Esophagus (tissue), 2 donors: Measurements from ENCODE around the gene PPFIBP1. TPM values are rescaled to one million over a fixed set of nuclear protein-coding genes. Genes with fewer than 3 reads are reported as not detected.

Experiments used
- H3K27ac ChIP-seq, 2 donors: one replicate each; pipeline ENCODE4 v1.5.1; 2013; ENCODE audit warnings: low read depth in 2 of 2, mild to moderate bottlenecking in 2 of 2, inconsistent platforms in 1 of 2, low read length in 1 of 2, moderate library complexity in 1 of 2
- H3K27me3 ChIP-seq, 2 donors: one replicate each; pipeline ENCODE4 v1.6.1; 2013; ENCODE audit warnings: low read length in 2 of 2, control low read depth in 1 of 2, mild to moderate bottlenecking in 1 of 2; ENCODE audit not compliant: insufficient read depth in 2 of 2, control insufficient read depth in 1 of 2
- H3K36me3 ChIP-seq, 2 donors: one replicate each; pipeline ENCODE4 v1.6.1; 2013; ENCODE audit warnings: low read length in 1 of 2; ENCODE audit not compliant: control insufficient read depth in 2 of 2, insufficient read depth in 2 of 2
- H3K4me1 ChIP-seq, 2 donors: one replicate each; pipeline ENCODE4 v1.6.1; 2013; ENCODE audit warnings: low read length in 1 of 2; ENCODE audit not compliant: control insufficient read depth in 2 of 2, insufficient read depth in 2 of 2
- H3K4me3 ChIP-seq, 2 donors: one replicate each; pipeline ENCODE4 v1.5.1; 2013; ENCODE audit warnings: low read length in 2 of 2, mild to moderate bottlenecking in 2 of 2, low read depth in 1 of 2, moderate library complexity in 1 of 2
- H3K9me3 ChIP-seq, 2 donors: one replicate each; pipeline ENCODE4 v1.6.1; 2013; ENCODE audit warnings: mild to moderate bottlenecking in 2 of 2, low read depth in 1 of 2, low read length in 1 of 2, moderate library complexity in 1 of 2; ENCODE audit not compliant: control insufficient read depth in 2 of 2, insufficient read depth in 1 of 2
- WGBS, 2 donors: extraction: QIAGEN DNeasy Blood & Tissue Kit; methylation state at CpG; one replicate each; pipeline ENCODE4 v1.1.7; 2013; 5-methylcytosine and 5-hydroxymethylcytosine counted together
- polyA plus RNA-seq, 2 donors: library from polyadenylated mRNA; stranded (reverse); fragments of 200-250 nt; gene quantifications; one replicate each; pipeline ENCODE4 v1.2.3, GENCODE V29; 2013
- donor health status: healthy with polysubstance abuse.
- donor health status: Bipolar disorder and iron deficiency.

The PPFIBP1 gene
- polyA plus RNA-seq, 2 donors = 12.0 to 13.4 TPM

DNA sequence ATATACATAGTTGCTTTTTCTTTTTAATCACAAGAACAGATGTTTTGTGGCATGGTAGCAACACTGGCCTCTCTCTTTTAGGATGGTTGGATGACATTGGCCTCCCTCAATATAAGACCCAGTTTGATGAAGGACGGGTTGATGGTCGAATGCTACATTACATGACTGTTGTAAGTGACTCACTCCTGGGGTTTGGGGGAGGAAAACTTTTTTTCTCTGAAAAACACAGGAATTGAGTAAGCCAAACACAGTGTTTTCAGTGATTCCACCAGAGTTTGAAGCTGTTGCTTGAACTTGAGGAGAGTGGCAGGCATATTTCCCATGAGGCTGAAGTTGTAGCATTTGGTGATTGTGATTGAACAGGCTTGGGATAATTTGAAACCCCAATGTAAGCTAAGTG lies 158.5 kb downstream of the PPFIBP1 start:
- H3K9me3 ChIP-seq = no peaks in the 10 kb centered on the region
- peaks cover 0 to 7% of the 10 kb centered on the region in 2 donors for H3K36me3 ChIP-seq
- H3K4me3 ChIP-seq = no peak overlapping the region
- no peaks in the 10 kb centered on the region for H3K4me1 ChIP-seq
- H3K27ac ChIP-seq = no peak overlapping the region
- no peaks in the 10 kb centered on the region for H3K27me3 ChIP-seq
- WGBS, 2 donors = 94 to 95% methylated on average over 2 of the region's 2 CpGs

DNA sequence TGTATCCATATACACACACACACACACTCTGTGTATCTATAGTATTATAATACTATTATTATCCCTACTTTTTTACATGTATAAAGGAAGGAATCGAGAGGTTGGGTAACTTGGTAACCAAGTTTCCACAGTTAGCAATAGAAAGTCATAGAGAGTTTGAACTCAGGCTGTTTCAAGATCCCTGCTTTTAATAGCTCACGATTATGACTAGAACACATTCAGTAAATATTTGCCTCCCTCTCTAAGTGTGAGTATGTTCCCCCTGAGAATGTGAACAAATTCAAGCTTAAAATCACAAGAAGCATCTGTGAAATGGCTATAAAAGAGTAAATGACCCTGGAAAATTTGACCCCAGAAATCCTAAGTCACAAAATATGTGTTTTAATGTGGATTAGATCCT lies 161.3 kb downstream of the PPFIBP1 start:
- Histone ChIP-seq H3K36me3 (peaks cover 0 to 9% of the 10 kb centered on the region in 2 donors), H3K27me3 (no peaks in the 10 kb centered on the region), H3K4me1 (no peaks in the 10 kb centered on the region), H3K9me3 (no peaks in the 10 kb centered on the region), H3K27ac (no peak overlapping the region), H3K4me3 (no peak overlapping the region)
- WGBS, 2 donors = 83 to 84% methylated on average over 2 of the region's 2 CpGs

- Histone ChIP-seq H3K36me3 (peaks cover 0 to 11% of the 10 kb centered on the region in 2 donors), H3K27ac (no peak overlapping the region), H3K4me1 (no peaks in the 10 kb centered on the region), H3K4me3 (no peak overlapping the region), H3K9me3 (no peaks in the 10 kb centered on the region), H3K27me3 (no peaks in the 10 kb centered on the region)
Observed at GRCh38 chr12:27686147-27686546, 162.1 kb downstream of the PPFIBP1 start.

DNA sequence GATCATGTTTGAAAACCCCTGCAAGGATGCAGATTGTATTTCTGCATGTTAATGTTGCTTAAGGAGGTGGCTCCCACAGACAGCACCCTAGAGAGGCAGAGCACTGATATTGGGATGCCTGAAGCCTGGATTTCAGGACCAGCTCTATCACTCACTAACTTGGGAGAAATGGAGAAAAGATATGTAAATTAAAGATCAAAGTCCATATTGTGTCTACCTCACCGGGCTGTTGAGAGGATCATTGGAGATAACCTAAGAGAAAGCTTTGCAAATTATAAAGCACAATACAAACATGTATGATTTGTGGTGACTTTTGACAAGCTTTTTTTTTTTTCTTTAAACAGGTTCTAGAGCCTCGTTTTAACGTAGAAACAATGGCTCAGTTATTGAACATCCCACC lies 164.7 kb downstream of the PPFIBP1 start:
- WGBS, 2 donors = 83 to 89% methylated on average over 3 of the region's 3 CpGs
- Histone ChIP-seq H3K9me3 (no peaks in the 10 kb centered on the region), H3K36me3 (peaks cover 0 to 12% of the 10 kb centered on the region in 2 donors), H3K27ac (no peak overlapping the region), H3K27me3 (no peaks in the 10 kb centered on the region), H3K4me3 (no peak overlapping the region), H3K4me1 (no peaks in the 10 kb centered on the region)

DNA sequence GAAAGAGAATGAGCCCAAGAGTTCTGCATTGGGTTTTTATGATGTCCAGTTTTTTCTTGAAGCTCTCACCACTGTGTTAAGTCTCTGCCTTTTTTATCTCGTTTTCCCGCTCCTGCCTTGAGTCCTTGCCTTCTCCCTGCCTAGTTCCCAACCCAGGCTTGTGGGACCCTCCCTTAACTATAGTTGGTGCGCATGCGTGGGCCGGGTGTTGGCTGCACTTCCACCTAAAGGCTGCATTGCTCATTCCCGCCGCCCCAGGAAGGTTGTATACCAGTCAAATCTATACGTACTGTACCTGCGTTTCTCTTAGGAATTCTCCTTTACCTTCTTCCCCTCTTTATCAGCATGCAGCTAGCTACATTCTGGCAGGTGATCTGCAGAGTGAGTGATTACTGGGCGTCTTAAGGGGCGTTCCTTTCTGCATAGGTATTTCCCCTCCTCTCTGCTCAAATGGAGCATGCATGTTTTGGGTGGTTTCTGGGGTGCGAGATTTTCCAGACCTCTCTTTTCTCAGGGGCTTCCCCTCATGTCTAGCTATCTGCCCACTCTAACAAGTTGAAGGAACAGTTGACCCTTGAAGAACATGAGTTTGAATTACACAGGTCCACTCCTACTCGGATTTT lies 165.7 kb downstream of the PPFIBP1 start:
- 92 to 93% methylated on average over 13 of the region's 13 CpGs for WGBS, 2 donors
- no peaks in the 10 kb centered on the region for H3K4me1 ChIP-seq
- no peak overlapping the region for H3K27ac ChIP-seq
- H3K27me3 ChIP-seq = no peaks in the 10 kb centered on the region
- peaks cover 0 to 12% of the 10 kb centered on the region in 2 donors for H3K36me3 ChIP-seq
- no peak overlapping the region for H3K4me3 ChIP-seq
- no peaks in the 10 kb centered on the region for H3K9me3 ChIP-seq

DNA sequence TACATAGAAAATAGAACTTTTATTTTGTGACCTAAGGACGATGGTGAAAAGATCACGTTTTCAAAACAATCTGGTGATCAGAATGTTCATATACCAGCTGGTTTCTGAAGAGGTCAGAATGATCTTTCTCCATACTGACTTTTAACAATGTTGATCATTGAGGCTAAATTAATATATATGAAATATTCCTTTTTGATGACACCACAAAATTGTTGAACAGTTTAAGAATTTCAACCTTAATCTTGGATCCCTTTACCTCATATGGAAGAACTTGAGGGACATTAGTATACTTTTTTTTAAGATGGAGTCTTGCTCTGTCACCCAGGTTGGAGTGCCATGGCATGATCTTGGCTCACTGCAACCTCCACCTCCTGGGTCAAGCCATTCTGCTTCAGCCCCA lies 169.4 kb downstream of the PPFIBP1 start:
- Histone ChIP-seq H3K27ac (no peak overlapping the region), H3K36me3 (peaks cover 0 to 14% of the 10 kb centered on the region in 2 donors), H3K9me3 (no peaks in the 10 kb centered on the region), H3K4me1 (no peaks in the 10 kb centered on the region), H3K27me3 (no peaks in the 10 kb centered on the region), H3K4me3 (no peak overlapping the region)
- 85 to 86% methylated on average over 2 of the region's 2 CpGs for whole genome bisulfite sequencing, 2 donors

DNA sequence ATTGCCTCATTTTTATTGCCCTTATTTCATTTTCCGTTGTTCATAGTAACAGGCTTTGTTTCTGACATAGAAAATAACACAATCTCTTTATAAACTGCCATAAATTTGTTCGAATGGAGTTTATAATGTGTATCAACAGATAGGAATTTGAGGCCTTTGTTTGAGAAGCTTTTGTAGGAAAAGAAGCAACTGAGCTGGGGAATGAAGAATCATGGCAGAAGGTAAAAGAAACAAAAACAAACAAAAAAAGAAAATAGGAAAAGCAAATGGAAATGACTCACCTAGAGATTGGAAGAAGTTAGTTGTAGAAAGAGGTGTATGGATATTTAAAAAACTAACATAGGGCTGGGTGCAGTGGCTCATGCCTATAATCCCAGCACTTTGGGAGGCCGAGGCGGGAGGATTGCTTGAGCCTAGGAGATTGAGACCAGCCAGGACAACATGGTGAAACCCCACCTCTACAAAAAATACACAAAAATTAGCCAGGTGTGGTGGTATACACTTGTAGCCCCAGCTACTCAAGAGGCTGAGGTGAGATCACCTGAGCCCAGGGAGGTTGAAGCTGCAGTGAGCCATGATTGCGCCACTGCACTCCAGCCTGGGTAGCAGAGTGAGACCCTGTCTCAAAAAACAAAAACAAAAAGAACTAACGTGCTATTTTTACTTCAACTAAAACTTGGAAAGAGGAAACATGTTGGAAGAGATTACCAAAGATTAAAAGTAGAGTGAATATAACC lies 171.7 kb downstream of the PPFIBP1 start:
- WGBS, 2 donors = 85 to 87% methylated on average over 6 of the region's 6 CpGs
- no peak overlapping the region for H3K27ac ChIP-seq

GRCh38 chr12:27696293-27696652 lies 172.3 kb downstream of the PPFIBP1 start, which contains the start of gene REP15:
REP15 (plus strand) TSS chr12:27696447; CDS start chr12:27696563, 116 bp downstream.
- no peaks in the 10 kb centered on the region for H3K9me3 ChIP-seq
- H3K36me3 ChIP-seq = peaks cover 0 to 5% of the 10 kb centered on the region in 2 donors
- H3K27ac ChIP-seq = no peak within 1 kb of the TSS
- H3K4me3 ChIP-seq = no peak within 1 kb of the TSS
- H3K4me1 ChIP-seq = no peaks in the 10 kb centered on the region
- H3K27me3 ChIP-seq = no peaks in the 10 kb centered on the region
- WGBS, 2 donors = 72% methylated on average over 5 of the region's 5 CpGs

More for the DNA sequence above, 171.7 kb downstream of the PPFIBP1 start:
- Histone ChIP-seq H3K9me3 (no peaks in the 10 kb centered on the region), H3K4me3 (no peak overlapping the region), H3K36me3 (peaks cover 0 to 5% of the 10 kb centered on the region in 2 donors), H3K4me1 (no peaks in the 10 kb centered on the region), H3K27me3 (no peaks in the 10 kb centered on the region)

DNA sequence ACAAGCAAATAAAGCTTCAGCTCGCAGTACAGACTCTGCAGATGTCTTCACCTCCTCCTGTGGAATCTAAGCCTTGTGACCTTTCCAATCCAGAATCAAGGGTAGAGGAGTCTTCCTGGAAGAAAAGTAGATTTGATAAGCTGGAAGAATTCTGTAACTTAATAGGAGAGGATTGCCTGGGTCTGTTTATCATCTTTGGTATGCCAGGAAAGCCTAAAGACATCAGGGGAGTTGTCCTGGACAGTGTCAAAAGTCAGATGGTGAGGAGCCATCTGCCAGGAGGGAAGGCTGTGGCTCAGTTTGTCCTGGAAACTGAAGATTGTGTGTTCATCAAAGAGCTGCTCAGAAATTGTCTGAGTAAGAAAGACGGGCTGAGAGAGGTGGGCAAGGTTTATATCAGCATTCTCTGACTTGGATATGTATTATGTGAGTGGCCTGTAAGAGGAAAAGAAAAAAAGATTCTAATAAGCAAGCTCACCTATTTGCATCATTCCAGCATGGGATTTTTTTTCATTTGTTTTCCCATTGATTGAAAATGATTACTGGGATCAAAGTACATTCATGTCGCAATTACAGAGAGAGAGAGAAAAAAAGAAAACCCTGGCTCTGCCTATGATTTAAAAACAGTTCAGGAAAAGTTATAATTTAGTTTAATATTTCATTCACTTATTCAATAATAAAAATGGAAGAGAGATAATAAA lies 173.0 kb downstream of the PPFIBP1 start:
- Histone ChIP-seq H3K27me3 (no peaks in the 10 kb centered on the region), H3K9me3 (no peaks in the 10 kb centered on the region), H3K36me3 (peaks cover 0 to 5% of the 10 kb centered on the region in 2 donors), H3K27ac (no peak overlapping the region), H3K4me1 (no peaks in the 10 kb centered on the region), H3K4me3 (no peak overlapping the region)
- 57 to 87% methylated on average over 3 of the region's 3 CpGs for WGBS, 2 donors
